ENCODE results near the gene RAB22A. TPM values are rescaled to one million over a fixed set of nuclear protein-coding genes. Genes with fewer than 3 reads are reported as not detected.
A peak's percentile ranks its signal among the peaks of the same experiment; 100 is the strongest.

The RAB22A gene
- polyA plus RNA-seq: 11.2 TPM

DNA sequence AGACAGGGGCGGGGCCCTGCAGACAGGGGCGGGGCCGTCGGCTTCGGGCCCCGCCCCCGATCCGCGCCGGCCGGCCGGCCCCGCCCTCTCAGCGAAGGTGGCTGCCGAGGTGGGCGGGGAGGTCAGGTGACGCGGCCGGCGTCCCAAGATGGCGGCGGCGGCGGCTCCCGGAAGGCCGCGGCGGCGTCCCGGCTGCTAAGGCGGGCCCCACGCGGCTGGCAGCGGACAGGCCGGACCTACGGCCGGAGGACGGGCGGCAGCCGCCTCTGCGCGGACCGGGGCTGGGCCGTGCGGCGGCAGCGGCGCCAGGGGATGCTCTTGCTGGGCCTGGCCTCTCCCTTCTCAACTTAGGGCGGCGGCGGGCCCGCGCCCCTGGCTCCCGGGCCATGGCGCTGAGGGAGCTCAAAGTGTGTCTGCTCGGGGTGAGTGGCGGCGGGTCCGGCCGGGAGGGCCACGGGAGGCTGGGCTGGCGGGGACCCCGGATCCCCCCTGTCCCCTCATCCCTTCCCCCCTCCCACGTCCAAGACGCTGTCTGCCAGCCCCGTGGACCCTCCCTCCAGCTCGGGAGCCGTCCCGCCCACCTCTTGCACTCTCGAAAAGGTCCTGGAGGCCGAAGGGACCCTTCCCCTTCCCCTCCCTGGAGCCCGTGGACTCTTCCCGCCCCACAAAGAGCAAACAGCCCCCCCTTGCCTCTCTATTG, at the start of gene RAB22A:
RAB22A (plus strand) TSS at position 125 of the 700 bp plus-strand sequence; CDS start at position 387, 262 bp downstream.
- Mint-ChIP-seq H3K4me3 (peak within 1 kb of the TSS; percentile 89 to 98 (median 94)), H3K4me1 (peaks cover 26 to 42% (median 34%) of the 10 kb centered on the region in 3 donors), H3K9me3 (no peaks in the 10 kb centered on the region), H3K27me3 (no peaks in the 10 kb centered on the region), H3K27ac (peak within 1 kb of the TSS; percentile 92 to 97 (median 96)), H3K36me3 (peaks cover 4% of the 10 kb centered on the region)

GRCh38 chr20:58260006-58260405, 49.5 kb upstream of the RAB22A start:
- Mint-ChIP-seq H3K4me3 (no peak overlapping the region), H3K9me3 (peaks cover 0 to 1% (median 0%) of the 10 kb centered on the region in 3 donors), H3K36me3 (peaks cover 12% of the 10 kb centered on the region), H3K4me1 (peaks cover 7 to 21% (median 17%) of the 10 kb centered on the region in 3 donors), H3K27ac (peak overlapping the region in 1 of 3 donors; percentile 76), H3K27me3 (no peaks in the 10 kb centered on the region)

DNA sequence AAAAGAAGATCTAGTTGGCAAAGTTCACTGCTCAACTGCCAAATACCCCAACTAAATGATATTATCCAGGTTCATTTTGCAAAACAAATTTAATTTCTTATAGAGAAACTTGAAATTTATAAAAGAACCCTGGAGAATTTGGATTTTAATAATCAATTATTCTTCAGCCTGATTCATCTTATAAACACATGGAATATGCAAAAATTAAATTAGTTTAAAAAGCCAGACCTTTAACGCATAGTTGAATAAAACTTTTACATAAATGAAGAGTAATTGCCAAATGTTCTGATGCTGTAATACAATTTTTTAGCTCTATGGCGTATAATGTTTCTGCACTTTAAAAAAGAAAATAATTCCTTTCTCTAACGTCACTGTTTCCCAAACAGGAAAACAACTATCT, 47.9 kb upstream of the RAB22A start:
- H3K4me3 Mint-ChIP-seq: no peak overlapping the region
- no peak overlapping the region for H3K27ac Mint-ChIP-seq
- H3K36me3 Mint-ChIP-seq: peaks cover 9% of the 10 kb centered on the region
- peaks cover 0 to 1% (median 0%) of the 10 kb centered on the region in 3 donors for H3K9me3 Mint-ChIP-seq
- peaks cover 7 to 17% (median 14%) of the 10 kb centered on the region in 3 donors for H3K4me1 Mint-ChIP-seq
- no peaks in the 10 kb centered on the region for H3K27me3 Mint-ChIP-seq

DNA sequence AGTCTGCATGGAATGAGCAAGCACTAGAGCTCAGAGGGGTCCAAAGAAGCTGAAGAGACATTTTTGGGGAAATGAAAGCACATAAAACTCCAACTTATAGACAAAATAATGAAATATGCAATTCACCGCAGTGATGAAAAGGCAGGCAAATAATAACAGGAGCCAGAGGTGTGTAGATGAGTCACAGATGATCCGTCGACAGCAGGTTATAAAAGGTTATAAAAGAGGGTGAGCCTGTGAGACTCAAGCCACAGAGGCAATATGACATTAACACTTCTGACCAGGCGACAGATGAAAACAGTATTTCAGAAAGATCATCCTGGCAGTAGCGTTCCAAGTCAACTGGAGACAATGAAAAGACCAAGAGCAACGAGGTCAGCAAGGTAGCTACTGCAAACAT, 45.2 kb upstream of the RAB22A start:
- H3K27me3 Mint-ChIP-seq: no peaks in the 10 kb centered on the region
- H3K9me3 Mint-ChIP-seq: no peaks in the 10 kb centered on the region
- no peak overlapping the region for H3K4me3 Mint-ChIP-seq
- no peak overlapping the region for H3K27ac Mint-ChIP-seq
- peaks cover 7% of the 10 kb centered on the region for H3K36me3 Mint-ChIP-seq
- H3K4me1 Mint-ChIP-seq: peaks cover 2 to 5% (median 5%) of the 10 kb centered on the region in 3 donors

GRCh38 chr20:58267389-58268215, 41.9 kb upstream of the RAB22A start:
- no peaks in the 10 kb centered on the region for H3K9me3 Mint-ChIP-seq
- H3K4me1 Mint-ChIP-seq: peaks cover 0 to 5% (median 0%) of the 10 kb centered on the region in 3 donors
- H3K4me3 Mint-ChIP-seq: no peak overlapping the region
- H3K27ac Mint-ChIP-seq: peak overlapping the region in 1 of 3 donors; percentile 57
- H3K36me3 Mint-ChIP-seq: peaks cover 5% of the 10 kb centered on the region
- no peaks in the 10 kb centered on the region for H3K27me3 Mint-ChIP-seq

DNA sequence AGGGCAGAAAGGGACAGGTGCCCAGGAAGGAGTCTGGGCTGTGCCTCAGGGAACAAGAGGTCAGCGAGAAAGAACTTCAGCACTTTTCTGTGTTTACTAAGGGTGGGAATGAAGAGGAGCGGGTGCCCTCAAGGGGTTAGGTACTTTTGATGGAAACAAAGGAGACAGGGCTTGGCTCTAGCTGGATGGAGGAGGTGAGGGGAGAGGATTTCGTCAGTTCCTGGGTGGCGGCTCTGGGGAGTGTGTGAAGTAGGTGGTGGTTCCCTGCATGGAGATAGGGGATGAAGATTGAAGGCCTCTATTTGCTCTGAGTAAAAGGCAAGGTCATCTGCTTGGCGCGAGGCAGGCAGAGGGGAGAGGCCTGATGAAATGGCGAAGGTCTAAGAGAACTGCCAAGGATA, 41.1 kb upstream of the RAB22A start:
- H3K36me3 Mint-ChIP-seq: peaks cover 5% of the 10 kb centered on the region
- H3K4me3 Mint-ChIP-seq: no peak overlapping the region
- peaks cover 0 to 5% (median 0%) of the 10 kb centered on the region in 3 donors for H3K4me1 Mint-ChIP-seq
- H3K9me3 Mint-ChIP-seq: no peaks in the 10 kb centered on the region
- no peaks in the 10 kb centered on the region for H3K27me3 Mint-ChIP-seq
- H3K27ac Mint-ChIP-seq: no peak overlapping the region

- H3K27me3 Mint-ChIP-seq: no peaks in the 10 kb centered on the region
- peaks cover 5% of the 10 kb centered on the region for H3K36me3 Mint-ChIP-seq
- H3K27ac Mint-ChIP-seq: no peak overlapping the region
- no peaks in the 10 kb centered on the region for H3K9me3 Mint-ChIP-seq
- H3K4me3 Mint-ChIP-seq: no peak overlapping the region
- H3K4me1 Mint-ChIP-seq: peaks cover 0 to 5% (median 0%) of the 10 kb centered on the region in 3 donors
Observed at GRCh38 chr20:58268936-58269619, 40.4 kb upstream of the RAB22A start.

DNA sequence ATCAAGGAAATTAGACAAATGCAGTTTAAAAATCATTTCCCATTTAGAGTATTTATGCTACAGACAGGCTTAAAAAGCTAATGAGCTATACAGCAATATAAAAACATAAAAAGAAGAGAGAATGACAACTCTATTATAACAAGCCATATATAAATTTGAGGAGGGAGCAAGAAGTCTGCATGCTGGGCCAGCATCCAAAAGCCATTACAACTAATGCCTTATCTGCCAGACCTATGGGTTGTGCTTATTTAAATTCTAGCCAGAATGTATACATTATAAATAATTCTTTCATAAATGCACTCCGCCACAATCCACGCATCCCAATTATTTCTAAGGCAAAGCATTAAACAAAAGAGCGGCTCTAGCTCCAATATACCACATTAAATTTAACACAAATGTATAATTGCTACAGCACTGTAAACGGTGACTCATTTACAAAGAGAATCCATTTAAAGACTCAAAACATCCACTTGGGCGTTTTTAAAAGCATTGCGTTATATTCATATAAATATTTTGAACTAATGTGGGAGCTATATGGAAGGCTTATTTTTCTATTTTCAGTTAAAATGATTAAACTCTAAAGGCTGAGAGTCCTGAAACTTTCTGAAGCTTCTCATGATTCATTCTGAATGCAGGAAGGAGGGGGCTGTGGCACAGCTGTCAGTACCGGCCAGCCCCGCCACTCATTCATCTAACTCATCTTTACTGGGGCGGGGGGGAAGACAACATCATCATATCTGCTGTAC, 37.7 kb upstream of the RAB22A start:
- no peak overlapping the region for H3K4me3 Mint-ChIP-seq
- no peak overlapping the region for H3K27ac Mint-ChIP-seq
- H3K36me3 Mint-ChIP-seq: peaks cover 10% of the 10 kb centered on the region
- H3K9me3 Mint-ChIP-seq: peaks cover 0 to 4% (median 0%) of the 10 kb centered on the region in 3 donors
- H3K4me1 Mint-ChIP-seq: peaks cover 0 to 5% (median 0%) of the 10 kb centered on the region in 3 donors
- no peaks in the 10 kb centered on the region for H3K27me3 Mint-ChIP-seq

DNA sequence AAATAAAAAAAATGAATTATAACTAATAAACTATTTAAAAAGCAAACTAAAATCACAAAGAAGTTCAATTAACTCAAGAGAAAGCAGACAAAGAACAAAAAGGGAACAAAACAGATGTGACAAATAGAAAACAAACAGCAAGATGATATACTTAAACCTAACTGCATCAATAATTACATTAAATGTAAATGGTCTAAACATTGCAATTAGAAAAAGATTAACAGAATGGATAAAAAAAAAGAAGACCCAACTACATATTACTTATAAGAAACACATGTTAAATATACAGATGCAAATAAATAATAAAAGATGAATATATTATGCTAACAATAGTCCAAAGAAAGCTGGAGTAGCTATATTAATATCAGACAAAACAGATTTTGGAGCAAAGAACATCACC, 35.1 kb upstream of the RAB22A start:
- Mint-ChIP-seq H3K27me3 (no peaks in the 10 kb centered on the region), H3K27ac (peak overlapping the region in 1 of 3 donors; percentile 35), H3K9me3 (peaks cover 0 to 4% (median 0%) of the 10 kb centered on the region in 3 donors), H3K4me1 (peaks cover 0 to 2% (median 0%) of the 10 kb centered on the region in 3 donors), H3K4me3 (no peak overlapping the region), H3K36me3 (peaks cover 8% of the 10 kb centered on the region)

DNA sequence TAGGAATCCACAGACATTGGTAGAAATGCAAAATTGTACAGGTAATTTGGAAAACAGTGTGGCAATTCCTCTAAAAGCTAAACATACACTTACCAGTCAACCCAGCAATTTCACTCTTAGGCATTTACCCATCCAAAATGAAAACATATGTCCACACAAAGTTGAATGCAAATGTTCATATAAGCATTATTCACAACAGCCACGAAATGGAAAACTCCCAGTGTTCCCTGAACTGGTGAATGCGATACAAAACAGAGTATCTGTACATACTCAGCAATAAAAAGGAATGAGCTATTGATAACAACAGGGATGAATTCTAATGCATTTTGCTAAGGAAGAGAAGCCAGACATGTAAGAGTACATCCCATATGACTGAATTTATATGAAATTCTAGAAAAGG, 32.4 kb upstream of the RAB22A start:
- Mint-ChIP-seq H3K27ac (peak overlapping the region in 1 of 3 donors; percentile 73), H3K4me3 (no peak overlapping the region), H3K36me3 (peaks cover 10% of the 10 kb centered on the region), H3K27me3 (no peaks in the 10 kb centered on the region), H3K4me1 (peaks cover 2 to 4% (median 2%) of the 10 kb centered on the region in 3 donors), H3K9me3 (peaks cover 0 to 4% (median 0%) of the 10 kb centered on the region in 3 donors)

- Mint-ChIP-seq H3K4me1 (peaks cover 1 to 11% (median 5%) of the 10 kb centered on the region in 3 donors), H3K4me3 (peak overlapping the region in 1 of 4 donors; percentile 8), H3K36me3 (peaks cover 10% of the 10 kb centered on the region), H3K27ac (peak overlapping the region in 1 of 3 donors; percentile 73), H3K27me3 (no peaks in the 10 kb centered on the region), H3K9me3 (peaks cover 0 to 4% (median 0%) of the 10 kb centered on the region in 3 donors)
Observed at GRCh38 chr20:58277578-58278472, 31.7 kb upstream of the RAB22A start.

DNA sequence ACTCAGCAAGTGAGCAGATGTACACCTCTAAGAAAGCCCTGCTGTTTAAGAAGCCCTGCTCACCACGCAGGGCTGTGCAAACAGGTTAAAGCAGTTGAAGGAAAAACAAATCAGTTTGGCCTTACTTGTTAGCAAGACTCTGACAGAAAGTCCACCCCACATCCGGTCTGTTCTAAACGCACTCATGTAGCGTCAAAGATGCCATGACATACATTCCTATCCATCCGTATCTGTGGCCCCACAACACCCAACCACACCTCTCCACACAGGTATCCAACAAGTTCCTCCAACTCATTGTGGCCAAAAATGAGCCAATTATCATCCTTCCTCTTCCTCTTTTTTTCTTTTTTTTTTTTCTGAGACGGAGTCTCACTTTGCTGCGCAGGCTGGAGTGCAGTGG, 22.8 kb upstream of the RAB22A start:
- Mint-ChIP-seq H3K27ac (peak overlapping the region in 2 of 3 donors; percentile 7 to 82), H3K4me1 (peaks cover 9 to 25% (median 18%) of the 10 kb centered on the region in 3 donors), H3K27me3 (no peaks in the 10 kb centered on the region), H3K9me3 (no peaks in the 10 kb centered on the region), H3K4me3 (no peak overlapping the region), H3K36me3 (no peaks in the 10 kb centered on the region)

- peaks cover 9 to 19% (median 14%) of the 10 kb centered on the region in 3 donors for H3K4me1 Mint-ChIP-seq
- no peaks in the 10 kb centered on the region for H3K27me3 Mint-ChIP-seq
- no peaks in the 10 kb centered on the region for H3K9me3 Mint-ChIP-seq
- no peak overlapping the region for H3K4me3 Mint-ChIP-seq
- H3K27ac Mint-ChIP-seq: peak overlapping the region in 2 of 3 donors; percentile 7 to 51
- no peaks in the 10 kb centered on the region for H3K36me3 Mint-ChIP-seq
Observed at GRCh38 chr20:58287638-58288037, 21.9 kb upstream of the RAB22A start.

Measured in IgD-negative memory B cell (primary cell).